Hepatocyte (in vitro differentiated cells): Measurements from ENCODE around the gene CTDNEP1. TPM values are rescaled to one million over a fixed set of nuclear protein-coding genes. Genes with fewer than 3 reads are reported as not detected.

Source experiments
- DNase-seq: peaks from one replicate; pipeline ENCODE4 v3.0.0-alpha.2; 2016; ENCODE audit warnings: low spot score
- H2AFZ ChIP-seq: fragments of 200-600 bp; sonication (generic); 2 replicates; pipeline ENCODE4 v1.6.0; 2016; ENCODE audit warnings: antibody characterized with exemption, mild to moderate bottlenecking
- H3K27ac ChIP-seq: fragments of 200-600 bp; sonication (generic); 2 replicates; pipeline ENCODE4 v1.5.1; 2016; ENCODE audit warnings: mild to moderate bottlenecking
- H3K27me3 ChIP-seq: fragments of 200-600 bp; sonication (generic); 2 replicates; pipeline ENCODE4 v1.6.1; 2016
- H3K36me3 ChIP-seq: fragments of 200-600 bp; sonication (generic); replicated peaks from 2 replicates; pipeline ENCODE4 v1.5.1; 2016; ENCODE audit warnings: low read depth; ENCODE audit not compliant: insufficient read depth
- H3K4me1 ChIP-seq: fragments of 200-600 bp; sonication (generic); 2 replicates; pipeline ENCODE4 v1.5.1; 2016; ENCODE audit warnings: mild to moderate bottlenecking, moderate library complexity; ENCODE audit not compliant: insufficient read depth
- H3K4me2 ChIP-seq: fragments of 200-600 bp; sonication (generic); 2 replicates; pipeline ENCODE4 v1.6.0; 2016
- H3K4me3 ChIP-seq: fragments of 200-600 bp; sonication (generic); 2 replicates; pipeline ENCODE4 v1.5.1; 2016; ENCODE audit warnings: mild to moderate bottlenecking
- H3K79me2 ChIP-seq: fragments of 200-600 bp; sonication (generic); 2 replicates; pipeline ENCODE4 v1.6.0; 2017; ENCODE audit warnings: mild to moderate bottlenecking
- H3K9me2 ChIP-seq: fragments of 200-600 bp; sonication (generic); replicated peaks from 2 replicates; pipeline ENCODE4 v1.6.0; 2017; ENCODE audit warnings: mild to moderate bottlenecking; ENCODE audit not compliant: insufficient read depth
- H3K9me3 ChIP-seq: fragments of 200-600 bp; sonication (generic); 2 replicates; pipeline ENCODE4 v1.5.1; 2016; ENCODE audit warnings: low read depth, mild to moderate bottlenecking
- H4K20me1 ChIP-seq: fragments of 200-600 bp; sonication (generic); 2 replicates; pipeline ENCODE4 v1.6.0; 2016; ENCODE audit warnings: mild to moderate bottlenecking; ENCODE audit not compliant: insufficient read depth, poor library complexity, severe bottlenecking
- CTCF ChIP-seq: fragments of 200-600 bp; sonication (generic); IDR thresholded peaks from 2 replicates; pipeline ENCODE4 v1.5.1; 2016; ENCODE audit warnings: antibody characterized with exemption, mild to moderate bottlenecking; ENCODE audit not compliant: poor library complexity
- EZH2 ChIP-seq: fragments of 200-600 bp; sonication (generic); IDR thresholded peaks from 2 replicates; pipeline ENCODE4 v1.6.1; 2016; ENCODE audit warnings: antibody characterized with exemption, mild to moderate bottlenecking, borderline replicate concordance
- EZH2phosphoT487 ChIP-seq: fragments of 200-600 bp; sonication (generic); IDR thresholded peaks from one replicate; pipeline ENCODE4 v1.6.1; 2018; ENCODE audit warnings: antibody characterized with exemption, mild to moderate bottlenecking, low read depth, moderate library complexity; ENCODE audit not compliant: unreplicated experiment, severe bottlenecking
- WGBS: methylation state at CpG from one replicate; pipeline ENCODE4 v1.1.6; 2016; ENCODE audit warnings: low lambda C conversion rate; ENCODE audit errors: missing lambda C conversion rate; 5-methylcytosine and 5-hydroxymethylcytosine counted together
- polyA plus RNA-seq: library from polyadenylated mRNA; unstranded; fragments of >200 nt; fragmentation: Nextera tagmentation; extraction: Ambion mirVana; gene quantifications from 2 replicates; pipeline ENCODE4 v1.2.1, GENCODE V29; 2016
- total RNA-seq: library from RNA; depleted of rRNA; stranded (reverse); fragments of >200 nt; gene quantifications from 2 replicates; pipeline ENCODE4 v1.2.3, GENCODE V29; 2014

The CTDNEP1 gene
- total and polyA plus RNA-seq, 2 experiments from 2014 or later: 44.6 to 86.9 TPM

GRCh38 chr17:7294614-7295153, 43.1 kb upstream of the CTDNEP1 start, which contains the start of gene YBX2:
YBX2 (minus strand) TSS chr17:7294639; CDS start chr17:7294500, 139 bp downstream.
- Histone ChIP-seq H3K9me2 (no peaks in the 10 kb centered on the region), H4K20me1 (no peaks in the 10 kb centered on the region), H3K9me3 (no peaks in the 10 kb centered on the region), H3K79me2 (no peaks in the 10 kb centered on the region), H2AFZ (no peak within 1 kb of the TSS), H3K27ac (no peak within 1 kb of the TSS), H3K4me2 (peak within 1 kb of the TSS; percentile 89), H3K4me3 (no peak within 1 kb of the TSS), H3K36me3 (no peaks in the 10 kb centered on the region), H3K4me1 (peaks cover 28% of the 10 kb centered on the region), H3K27me3 (no peaks in the 10 kb centered on the region)
- TF ChIP-seq EZH2 (no peak), EZH2phosphoT487 (no peak), CTCF (no peak)
- peak; percentile 95 for DNase-seq
- WGBS: 7% methylated on average over 10 of the region's 57 CpGs

GRCh38 chr17:7293816-7294613, 42.5 kb upstream of the CTDNEP1 start:
- no peaks in the 10 kb centered on the region for H3K79me2 ChIP-seq
- H3K27me3 ChIP-seq: no peaks in the 10 kb centered on the region
- H3K4me2 ChIP-seq: peak overlapping the region; percentile 89
- H3K36me3 ChIP-seq: no peaks in the 10 kb centered on the region
- no peaks in the 10 kb centered on the region for H3K9me2 ChIP-seq
- WGBS: 15% methylated on average over 9 of the region's 75 CpGs
- DNase-seq: peak; percentile 54
- H3K4me1 ChIP-seq: peaks cover 28% of the 10 kb centered on the region
- no peak overlapping the region for H3K4me3 ChIP-seq
- H3K9me3 ChIP-seq: no peaks in the 10 kb centered on the region
- no peak overlapping the region for H3K27ac ChIP-seq
- no peaks in the 10 kb centered on the region for H4K20me1 ChIP-seq
- no peak overlapping the region for H2AFZ ChIP-seq
- TF ChIP-seq EZH2phosphoT487: peak; percentile 27
- TF ChIP-seq CTCF: no peak
- TF ChIP-seq EZH2: no peak

- Histone ChIP-seq H3K9me2 (no peaks in the 10 kb centered on the region), H3K36me3 (no peaks in the 10 kb centered on the region), H3K4me2 (peak overlapping the region; percentile 89), H3K79me2 (no peaks in the 10 kb centered on the region), H3K27me3 (no peaks in the 10 kb centered on the region), H3K9me3 (no peaks in the 10 kb centered on the region), H3K27ac (no peak overlapping the region), H2AFZ (no peak overlapping the region), H3K4me3 (no peak overlapping the region), H4K20me1 (no peaks in the 10 kb centered on the region), H3K4me1 (peaks cover 28% of the 10 kb centered on the region)
- no peak for DNase-seq
- TF ChIP-seq EZH2phosphoT487 (no peak), EZH2 (no peak), CTCF (no peak)
- WGBS: 91% methylated on average over 11 of the region's 11 CpGs
Measured at GRCh38 chr17:7293159-7293558, 41.6 kb upstream of the CTDNEP1 start.
